Smooth muscle cell of the brain vasculature (primary cell): ENCODE measurements around the gene TEX26.
"Not testable (repeated sequence)": the region's sequence is repeated elsewhere in the genome, so short reads cannot be mapped to it uniquely, and the experiment has no call there.

Source experiments
- DNase-seq: peaks from one replicate; pipeline ENCODE4 v3.0.0-alpha.2; 2012; ENCODE audit warnings: low read depth, low spot score

The TEX26 gene

DNA sequence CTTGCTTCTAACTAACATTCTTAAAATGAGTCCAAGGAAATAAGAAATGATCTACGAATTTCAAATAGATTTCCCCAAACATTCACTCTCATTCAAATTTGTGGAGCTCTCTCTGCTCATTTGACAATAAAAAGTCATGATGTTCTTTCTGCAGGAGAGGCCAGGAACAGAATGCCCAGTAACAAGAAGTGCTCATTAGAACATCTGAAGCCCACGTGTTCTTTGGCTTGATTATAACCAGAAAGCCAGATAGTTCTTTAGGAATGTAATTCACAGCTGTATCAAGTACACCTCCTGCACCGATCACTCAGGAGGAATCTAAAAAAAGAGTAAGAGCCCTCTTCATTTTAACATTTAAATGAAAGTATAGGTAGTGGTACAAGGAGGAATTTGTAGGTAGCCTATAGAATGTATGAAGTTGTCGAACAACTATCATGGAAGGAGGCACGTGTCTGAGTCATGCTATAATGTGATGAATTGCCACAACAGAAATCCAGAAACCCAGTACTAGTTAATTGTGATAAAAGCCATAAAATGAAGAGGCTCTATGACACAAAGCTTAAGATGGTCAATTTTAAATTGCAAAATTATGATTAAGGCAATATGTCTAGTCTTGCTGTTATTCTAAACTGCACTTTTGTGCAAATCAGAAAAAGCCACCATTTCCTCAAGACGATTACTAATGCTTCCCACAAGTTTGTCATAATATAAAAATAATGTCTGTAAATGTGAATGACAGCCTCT, 13.6 kb upstream of the TEX26 start:
- DNase-seq = no peak

DNA sequence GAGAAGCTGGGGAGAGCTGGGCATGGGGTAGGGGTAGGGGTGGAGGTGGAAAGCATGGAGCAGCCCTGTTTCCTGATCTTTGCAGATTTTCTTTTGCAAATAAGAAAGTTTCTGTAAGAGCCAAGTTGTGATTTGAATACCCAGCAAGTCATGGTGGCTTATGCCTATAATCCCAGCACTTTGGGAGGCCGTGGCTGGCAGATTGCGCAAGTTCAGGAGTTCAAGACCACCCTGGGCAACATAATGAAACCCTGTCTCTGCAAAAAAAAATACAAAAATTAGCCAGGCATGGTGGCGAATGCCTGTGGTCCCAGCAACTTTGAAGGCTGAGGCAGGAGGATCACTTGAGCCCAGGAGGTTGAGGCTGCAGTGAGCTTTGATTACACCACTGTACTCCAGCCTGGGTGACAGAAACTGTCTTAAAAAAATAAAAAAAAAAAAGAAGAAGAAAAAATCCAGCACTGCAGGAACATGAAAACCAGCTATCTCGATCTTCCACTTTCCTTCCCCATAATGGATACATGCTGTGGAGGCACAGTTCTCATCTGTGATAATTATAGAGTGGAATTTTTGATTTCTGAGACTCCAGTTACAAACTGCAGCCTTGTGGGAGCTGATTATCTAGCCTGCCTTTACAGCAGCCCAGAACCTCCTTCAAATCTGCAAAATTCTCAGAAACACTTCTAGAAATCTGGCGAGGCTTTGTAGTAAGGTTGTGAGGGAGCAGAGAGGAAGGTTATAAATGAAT, 12.1 kb upstream of the TEX26 start:
- no peak for DNase-seq

DNA sequence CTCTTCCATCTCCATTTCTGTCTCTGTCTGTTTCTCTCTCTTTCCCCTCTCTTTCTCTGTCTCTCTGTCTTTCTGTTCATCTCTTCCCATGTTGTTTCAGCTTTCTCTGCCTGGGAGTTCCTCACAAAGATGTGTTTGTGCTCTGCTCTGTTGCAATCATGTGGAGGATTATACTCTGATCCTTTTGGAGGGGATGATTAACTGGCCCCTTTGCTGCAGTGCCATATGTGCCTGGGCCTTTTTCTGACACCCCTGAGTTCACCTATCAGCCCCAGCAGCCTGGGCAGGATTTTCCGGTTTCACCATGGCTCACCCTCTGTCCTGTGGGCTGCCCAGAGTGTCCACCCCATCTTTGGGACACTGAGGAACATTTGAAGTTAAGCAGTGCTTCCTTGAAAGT, 9.0 kb upstream of the TEX26 start:
- no peak for DNase-seq

DNA sequence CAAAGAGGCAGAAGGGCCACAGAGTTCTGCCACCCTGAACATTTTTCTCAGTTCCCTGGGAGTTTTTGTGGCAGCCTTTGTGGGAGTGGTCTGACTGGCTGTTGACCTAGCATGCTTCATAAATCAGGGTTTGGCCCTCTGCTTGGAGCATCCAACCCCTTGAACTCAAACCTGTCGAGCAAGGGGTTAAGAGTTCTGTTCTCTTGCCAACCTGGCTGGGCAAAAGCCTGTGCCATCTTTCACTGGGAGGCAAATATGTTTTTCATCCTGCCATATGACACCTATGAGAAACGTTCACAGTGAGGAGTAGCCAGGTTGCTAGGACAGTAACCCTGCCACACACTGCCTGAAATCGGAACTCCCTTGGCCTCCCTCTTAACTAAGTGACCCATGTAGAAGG, 7.7 kb upstream of the TEX26 start:
- no peak for DNase-seq

DNA sequence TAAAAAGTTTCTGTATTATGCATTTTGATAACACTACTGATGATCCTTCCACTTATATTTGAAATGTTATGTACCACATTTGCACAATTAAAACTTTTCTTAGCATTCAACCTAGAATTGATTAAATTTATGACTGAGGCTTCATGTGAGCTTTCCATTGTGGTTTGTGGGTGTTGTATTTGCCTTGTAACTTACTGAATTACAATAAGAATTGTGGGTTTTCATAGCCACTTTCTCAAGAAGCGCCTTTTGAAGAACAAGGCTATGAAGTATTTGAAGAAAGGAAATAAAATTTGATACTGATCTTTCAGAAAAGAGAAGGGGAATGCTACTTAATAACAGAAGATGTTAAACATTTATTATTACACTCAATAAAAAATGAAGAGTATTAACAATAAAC, 7.0 kb upstream of the TEX26 start:
- no peak for DNase-seq

DNA sequence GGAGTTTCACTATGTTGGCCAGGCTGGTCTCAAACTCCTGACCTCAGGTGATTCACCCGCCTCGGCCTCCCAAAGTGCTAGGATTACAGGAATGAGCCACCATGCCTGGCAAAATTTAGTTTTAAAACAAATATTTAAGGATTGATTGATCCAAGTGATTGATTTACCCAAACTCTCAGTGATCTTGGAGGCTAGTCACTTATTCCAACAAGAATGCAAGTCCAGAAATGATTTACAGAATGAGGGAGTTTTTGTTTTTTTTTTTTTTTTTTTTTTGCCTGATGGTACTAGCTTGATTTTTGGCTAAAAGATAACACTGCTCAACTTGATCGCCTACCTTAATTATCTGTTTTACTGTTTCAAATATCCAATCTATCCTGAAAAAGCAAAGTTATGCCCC, 5.7 kb upstream of the TEX26 start:
- no peak for DNase-seq

DNA sequence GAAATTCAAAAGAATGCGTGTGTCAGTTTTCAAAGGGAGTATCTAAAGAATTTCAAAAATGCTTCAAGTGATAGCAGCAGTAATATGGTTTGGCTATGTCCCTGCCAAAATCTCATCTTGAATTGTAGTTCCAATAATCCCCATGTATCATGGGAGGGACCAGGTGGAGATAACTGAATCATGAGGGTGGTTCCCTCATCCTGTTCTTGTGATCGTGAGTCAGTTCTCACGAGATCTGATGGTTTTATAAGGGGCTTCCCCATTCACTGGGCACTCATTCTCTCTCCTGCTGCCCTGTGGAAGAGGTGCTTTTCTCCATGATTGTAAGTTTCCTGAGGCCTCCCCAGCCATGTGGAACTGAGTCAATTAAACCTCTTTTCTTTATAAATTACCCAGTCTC, 5.3 kb upstream of the TEX26 start:
- not testable (repeated sequence) for DNase-seq

DNA sequence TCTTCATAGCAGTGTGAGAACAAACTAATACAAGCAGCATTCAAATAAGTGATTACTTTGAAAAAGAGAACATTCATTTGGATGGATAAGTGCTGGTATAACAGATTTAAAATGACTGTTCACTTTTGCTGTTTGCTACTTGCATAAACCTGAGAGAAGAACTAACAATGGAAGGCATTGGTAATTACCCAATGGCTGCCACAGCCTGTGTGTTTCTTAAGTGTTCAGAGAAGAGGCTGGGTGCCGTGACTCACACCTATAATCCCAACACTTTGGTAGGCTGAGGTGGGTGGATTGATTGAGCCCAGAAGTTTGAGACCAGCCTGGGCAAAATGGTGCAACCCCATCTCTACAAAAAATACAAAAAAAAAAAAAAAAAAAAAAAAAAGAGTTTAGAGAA, 4.9 kb upstream of the TEX26 start:
- no peak for DNase-seq

DNA sequence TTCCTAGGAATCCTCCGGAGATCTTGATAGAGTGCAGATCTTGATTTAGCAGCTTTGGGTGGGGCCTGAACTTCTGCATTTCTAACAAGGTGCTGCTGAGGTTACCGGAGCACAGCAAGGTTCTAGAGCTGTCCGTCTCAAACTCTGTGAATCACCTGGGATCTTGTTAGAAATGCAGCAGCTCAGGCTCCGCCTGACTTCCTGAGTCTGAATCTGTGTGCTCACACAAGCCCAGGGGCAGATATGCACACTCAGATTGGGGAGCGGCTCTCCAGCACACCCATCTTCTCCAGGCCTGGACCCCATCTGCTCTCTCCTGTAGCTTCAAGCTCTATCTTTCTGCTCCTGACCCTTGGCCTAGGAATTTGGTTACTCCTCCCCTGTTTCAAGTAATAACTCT, 3.5 kb upstream of the TEX26 start:
- no peak for DNase-seq

DNA sequence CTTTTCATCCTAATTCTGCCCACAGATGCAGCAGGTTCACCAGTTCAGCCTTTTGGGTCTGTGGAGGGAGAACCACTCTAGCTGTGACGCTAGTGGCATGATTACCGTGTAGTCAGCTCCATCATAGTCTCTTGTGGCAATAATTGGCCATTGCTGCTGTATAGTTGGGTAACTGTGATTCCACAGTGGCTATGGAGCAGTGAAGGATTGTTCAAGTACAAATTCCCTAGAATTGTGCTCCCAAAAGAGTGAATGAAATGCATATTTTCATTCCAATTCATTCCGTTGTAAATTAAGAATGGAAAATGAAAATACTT, 856 bp downstream of the TEX26 start:
- no peak for DNase-seq

DNA sequence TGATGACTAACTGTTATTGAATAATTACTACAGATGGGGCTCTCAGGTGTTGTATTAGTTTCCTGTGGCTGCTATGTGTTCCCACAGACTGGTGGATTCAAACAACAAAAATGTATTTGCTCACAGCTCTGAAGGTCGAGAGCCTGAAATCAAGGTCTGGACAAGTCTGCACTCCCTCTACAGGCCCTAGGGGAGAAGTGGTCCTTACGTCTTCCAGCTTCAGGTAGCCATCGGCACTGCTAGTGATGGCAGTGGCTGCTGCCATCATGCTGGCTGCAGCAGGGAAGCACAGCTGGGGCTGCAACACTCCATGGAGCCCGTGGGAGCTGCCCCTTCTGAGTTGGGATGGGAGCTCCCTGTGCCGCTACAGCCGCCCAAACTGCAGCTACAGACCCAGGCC, 1.9 kb downstream of the TEX26 start:
- no peak for DNase-seq

DNA sequence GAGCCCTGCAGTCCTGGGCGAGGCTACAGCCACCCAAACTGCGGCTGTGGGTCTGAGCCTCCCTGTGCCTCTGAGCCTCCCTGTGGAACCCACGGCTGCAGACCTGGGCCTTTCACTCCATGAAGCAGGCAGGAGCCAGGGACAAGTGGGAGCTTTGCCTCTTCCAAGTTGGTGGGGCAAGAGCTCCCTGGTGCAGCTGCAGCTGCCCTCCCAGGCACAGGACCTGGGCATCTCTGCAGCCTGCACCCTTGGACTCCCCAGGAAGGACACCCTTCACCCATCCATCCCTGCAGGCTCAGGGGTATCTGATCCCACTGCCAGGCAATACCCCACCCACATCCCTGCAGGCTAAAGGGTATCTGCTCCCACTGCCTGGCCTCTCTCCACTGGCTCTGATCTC, 2.3 kb downstream of the TEX26 start:
- no peak for DNase-seq

DNA sequence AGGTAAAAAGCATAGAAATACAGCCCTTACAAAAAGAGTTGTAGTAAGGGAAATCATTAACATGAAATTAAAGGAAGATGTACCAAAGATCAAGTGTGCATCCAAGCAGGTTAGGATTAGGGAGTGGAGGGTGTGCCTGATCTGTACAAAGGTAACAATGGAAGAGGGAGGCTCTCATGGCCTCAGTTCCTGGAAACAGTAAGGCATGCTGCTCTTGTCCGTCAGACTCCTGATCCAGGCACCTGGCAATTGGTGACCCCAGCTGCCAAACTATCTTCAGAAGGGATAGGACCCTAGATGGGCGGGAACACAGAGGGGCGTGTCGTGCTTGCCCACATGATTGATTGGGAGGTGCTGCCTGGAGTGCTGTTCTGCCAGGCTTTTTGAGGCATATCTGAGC, 4.5 kb downstream of the TEX26 start:
- no peak for DNase-seq

DNA sequence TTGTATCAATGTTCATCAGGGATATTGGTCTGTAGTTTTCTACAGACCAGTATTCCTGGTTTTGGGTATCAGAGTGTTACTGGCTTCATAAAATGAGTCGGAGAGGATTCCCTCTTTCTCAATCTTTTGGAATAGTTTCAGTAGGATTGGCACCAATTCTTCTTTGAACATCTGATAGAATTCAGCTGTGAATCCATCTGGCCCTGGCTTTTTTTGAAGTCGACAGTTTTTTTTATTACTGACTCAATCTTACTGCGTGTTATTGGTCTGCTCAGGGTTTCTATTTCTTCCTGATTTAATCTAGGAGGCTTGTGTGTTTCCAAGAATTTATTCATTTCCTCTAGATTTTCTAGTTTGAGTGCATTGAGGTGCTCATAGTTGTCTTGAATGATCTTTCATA, 11.4 kb downstream of the TEX26 start:
- DNase-seq = no peak

DNA sequence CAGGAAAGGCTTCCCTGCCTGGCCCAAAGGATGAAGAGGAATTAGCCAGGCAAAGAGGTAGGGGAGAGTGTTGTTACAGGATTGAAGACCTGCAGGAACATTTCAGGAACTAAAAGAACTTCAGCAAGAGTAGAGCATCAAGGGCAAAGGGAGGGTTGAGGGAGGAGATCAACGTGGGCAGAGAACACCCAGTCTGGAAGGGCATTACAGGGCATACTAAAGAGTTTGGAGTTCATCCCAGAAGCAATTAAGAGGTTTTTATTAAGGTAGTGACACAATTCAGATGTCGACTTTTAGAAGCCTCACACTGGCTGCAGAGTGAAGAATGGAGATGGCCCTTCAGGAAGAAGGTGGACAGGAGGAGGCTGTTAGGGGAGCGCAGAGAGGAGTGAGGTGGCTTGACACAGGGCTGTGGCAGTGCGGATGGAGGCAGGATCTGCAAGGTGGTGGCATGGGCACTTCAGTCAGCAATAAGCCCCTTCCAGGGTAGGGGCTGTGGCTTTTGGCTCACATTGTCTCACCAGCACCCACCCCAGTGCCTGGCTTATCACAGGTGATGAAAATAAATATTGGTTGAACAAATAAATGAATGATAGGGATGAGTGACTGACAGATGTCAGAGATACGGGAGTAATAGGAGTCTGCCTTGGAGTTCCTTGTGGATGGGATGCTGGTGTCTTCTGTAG, 24.9 kb downstream of the TEX26 start:
- DNase-seq = no peak

DNA sequence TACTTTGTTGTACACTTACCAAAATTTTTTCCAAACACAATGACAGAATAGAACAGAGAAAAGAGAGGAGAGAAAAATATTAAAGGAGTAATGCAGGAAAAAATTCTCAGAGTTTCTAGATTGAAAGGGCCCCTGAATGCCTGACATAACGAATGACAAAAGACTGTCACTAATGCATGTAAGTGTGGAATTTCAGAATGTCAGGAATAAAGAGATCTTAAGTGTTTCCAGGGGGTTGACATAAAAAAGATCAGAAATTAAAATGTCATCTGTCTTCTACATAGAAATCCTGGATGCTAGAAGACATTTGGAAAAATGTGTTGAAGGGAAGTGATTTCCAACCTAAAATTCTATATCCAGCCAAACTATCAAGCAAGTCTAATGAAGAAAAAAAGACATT, 27.2 kb downstream of the TEX26 start:
- DNase-seq = no peak

DNA sequence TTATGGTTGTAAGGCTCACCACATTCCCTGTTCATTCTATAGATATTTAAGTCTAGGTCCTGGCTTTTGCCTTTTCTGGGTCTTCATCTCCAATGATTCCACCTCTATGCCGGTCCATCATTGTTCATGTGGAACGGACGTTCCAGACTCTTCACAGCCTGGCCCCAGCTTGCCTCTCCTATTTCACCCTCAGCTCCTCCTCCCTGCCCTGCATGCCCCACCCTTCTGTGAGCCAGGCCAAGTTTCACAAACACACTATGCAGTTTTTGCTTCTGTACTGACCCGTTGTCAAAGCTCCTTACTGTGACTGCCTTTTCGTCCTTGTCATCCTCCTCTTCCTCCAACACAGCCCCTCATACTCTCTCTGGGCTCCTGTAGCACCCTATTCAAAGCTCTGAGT, 31.3 kb downstream of the TEX26 start:
- DNase-seq = no peak

DNA sequence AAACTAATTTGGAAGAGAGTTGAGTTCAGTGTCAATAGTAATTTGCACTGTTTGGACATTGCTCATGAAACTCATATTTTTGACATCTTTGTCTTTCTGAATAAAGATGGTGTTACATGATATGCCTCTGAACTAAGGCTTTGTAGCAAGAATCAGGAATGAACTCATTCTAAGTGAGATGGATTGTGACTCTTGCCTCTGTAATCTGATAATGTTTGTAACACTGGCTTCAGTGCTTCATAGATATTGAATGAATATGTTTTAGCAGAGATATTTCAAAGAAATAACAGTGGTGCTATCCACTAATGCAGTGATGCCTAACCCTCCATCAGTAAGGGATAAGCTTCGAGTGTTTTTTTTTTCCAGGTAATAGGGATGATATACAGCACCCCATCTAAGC, 32.9 kb downstream of the TEX26 start:
- DNase-seq = no peak

DNA sequence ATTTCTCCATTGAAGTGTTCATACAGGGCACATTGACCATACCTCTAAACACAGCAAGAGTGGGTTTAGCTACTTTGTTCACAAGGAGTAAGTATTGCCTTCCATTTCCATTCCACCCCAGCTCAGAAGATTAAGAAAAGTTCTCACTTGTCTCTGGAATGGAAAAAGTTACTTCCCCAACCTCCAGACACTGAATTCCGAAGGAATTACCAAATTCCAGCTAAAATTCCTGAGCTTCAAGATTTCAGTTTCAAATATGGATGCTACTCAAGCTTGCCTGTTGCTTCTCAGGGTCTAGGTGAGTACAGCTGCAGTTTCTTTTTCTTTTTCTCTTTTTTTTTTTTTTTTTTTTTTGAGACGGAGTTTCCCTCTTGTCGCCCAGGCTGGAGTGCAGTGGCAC, 33.6 kb downstream of the TEX26 start:
- no peak for DNase-seq

DNA sequence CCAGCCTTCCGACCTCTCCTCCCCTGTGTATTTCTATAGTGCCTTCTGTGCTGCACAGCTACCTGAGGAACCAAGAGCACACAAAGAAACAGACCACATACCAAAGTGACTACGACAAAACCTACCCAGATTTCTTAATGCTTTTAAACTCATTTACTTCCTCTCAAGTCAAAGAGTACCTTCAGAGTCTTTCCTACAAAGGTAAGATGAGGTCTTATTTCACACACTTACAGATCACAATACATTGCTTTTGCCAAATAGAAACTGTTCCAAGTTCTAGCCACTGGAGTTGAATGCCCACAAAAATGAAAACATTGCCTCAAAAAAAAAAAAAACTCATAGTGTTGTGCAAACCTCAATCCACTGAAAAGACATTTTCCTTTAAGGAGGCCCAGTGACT, 36.4 kb downstream of the TEX26 start:
- no peak for DNase-seq

DNA sequence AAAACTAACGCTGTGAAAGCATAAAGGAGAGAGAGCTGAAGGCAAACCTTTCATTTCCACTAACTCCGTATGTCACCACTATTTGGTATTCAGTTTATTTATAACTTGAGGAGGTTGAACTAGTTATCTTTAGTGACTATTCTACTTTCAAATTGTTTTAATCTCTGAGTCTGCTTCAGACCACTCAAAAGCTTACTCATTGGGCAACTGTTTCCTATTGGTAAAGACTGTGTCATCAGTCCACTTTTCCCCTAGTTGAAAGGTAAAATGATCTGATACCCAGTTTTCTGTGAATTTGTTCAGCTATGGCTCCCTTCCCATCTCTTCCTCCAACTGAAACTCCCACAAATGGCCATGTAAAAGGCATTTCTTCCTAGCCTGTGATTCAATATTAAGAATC, 39.1 kb downstream of the TEX26 start:
- DNase-seq = no peak

DNA sequence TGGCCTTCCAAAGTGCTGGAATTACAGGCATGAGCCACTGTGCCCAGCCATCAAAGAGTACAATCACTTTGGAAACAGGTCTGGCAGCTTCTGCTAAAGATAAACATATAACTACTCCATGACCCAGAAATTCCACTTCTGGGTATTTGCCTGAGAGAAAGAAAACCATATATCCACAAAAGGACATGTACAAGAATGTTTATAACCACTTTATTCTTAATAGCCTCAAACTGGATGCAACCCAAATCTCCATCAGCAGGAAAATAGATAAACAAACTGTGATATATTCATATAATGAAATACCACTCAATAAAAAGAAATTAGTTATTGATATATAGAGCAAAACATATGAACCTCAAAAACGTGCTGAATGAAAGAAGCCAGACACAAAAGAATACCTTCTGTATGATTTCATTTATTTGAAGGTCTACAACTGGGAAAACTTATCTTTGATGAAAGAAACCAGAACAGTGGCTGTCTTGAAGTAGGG, 40.5 kb downstream of the TEX26 start:
- DNase-seq = no peak

DNA sequence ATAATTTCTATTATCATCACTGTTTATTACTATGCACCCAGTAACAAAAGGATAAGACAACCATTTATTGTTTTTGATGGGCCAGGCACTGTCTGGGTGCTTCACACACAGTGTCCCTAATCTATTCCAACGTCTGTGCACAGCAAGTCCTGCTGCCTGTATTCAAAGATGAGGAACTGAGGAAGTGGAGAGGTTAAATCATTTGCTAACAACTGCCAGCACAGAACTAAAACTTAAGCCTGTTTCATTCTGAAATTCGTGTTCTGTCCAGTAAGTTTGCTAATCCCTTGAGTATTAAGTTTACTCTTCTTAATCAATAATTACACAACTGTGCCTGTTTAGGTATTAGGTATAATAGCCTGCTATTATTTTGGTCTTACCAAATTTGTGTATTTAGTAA, 41.9 kb downstream of the TEX26 start:
- DNase-seq = no peak
